ENCODE measurements around the gene UBA52. TPM values are rescaled to one million over a fixed set of nuclear protein-coding genes. Genes with fewer than 3 reads are reported as not detected.
"Not testable (repeated sequence)": the region's sequence is repeated elsewhere in the genome, so short reads cannot be mapped to it uniquely, and the experiment has no call there.

The UBA52 gene
- total RNA-seq, result 100 to 1,000 TPM; 445 to 799 (median 753) TPM

DNA sequence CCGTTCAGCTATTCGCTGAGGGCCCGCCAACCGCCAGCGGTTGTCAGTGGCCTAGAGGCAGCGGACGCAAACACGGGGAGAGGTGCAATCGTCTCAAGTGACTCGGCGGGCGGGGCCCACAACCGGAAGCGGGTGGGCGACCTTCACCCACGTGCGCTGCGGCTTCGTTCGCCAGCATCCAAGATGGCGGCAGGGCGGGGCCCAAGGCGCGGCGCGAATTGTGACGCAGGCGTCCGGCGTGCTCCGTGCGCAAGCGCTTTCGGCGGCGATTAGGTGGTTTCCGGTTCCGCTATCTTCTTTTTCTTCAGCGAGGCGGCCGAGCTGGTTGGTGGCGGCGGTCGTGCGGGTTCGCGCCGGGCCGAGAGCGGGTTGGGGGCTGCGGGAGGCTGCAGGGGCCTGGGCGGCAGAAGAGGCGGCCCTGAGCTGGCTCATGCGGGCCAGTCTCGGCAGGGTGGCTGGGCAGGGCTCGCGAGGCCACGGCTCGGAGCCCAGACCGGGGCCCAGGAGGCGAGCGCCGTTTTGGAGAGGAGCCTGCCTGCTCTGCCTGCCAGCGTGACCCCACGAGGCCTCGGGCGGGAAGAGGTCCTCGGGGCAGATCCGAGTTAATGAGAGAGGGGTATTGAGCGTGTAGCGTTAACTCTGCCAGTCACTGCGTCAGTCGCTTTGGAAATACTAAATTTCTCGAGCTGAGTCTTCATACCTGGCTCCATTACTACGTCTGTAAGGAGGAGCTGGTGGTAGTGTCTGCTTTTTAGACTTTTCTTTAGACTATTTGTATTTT, at the start of gene UBA52:
Gene UBA52 (plus strand): TSS at position 294 of the 781 bp plus-strand sequence. CDS start 1,444 bp downstream, outside the sequence.
- Histone ChIP-seq H3K27ac (peak within 1 kb of the TSS; percentile 92 to 97 (median 96)), H3K9me3 (no peaks in the 10 kb centered on the region), H3K27me3 (no peaks in the 10 kb centered on the region), H3K36me3 (peaks cover 34 to 72% (median 37%) of the 10 kb centered on the region in 3 donors), H3K4me1 (peaks cover 12 to 30% (median 21%) of the 10 kb centered on the region in 3 donors), H3K4me3 (peak within 1 kb of the TSS; percentile 78 to 95 (median 86))
- peak; percentile 86 for DNase-seq
- WGBS, 2 donors, result 0% methylated on average over 33 to 45 of the region's 75 CpGs
- intact Hi-C loops (cut with DNase I), result loop anchor here (10.0 kb wide), 1 partner anchor 97 kb away; no protein-coding TSS in a partner anchor
- TF ChIP-seq, protein P1, sequence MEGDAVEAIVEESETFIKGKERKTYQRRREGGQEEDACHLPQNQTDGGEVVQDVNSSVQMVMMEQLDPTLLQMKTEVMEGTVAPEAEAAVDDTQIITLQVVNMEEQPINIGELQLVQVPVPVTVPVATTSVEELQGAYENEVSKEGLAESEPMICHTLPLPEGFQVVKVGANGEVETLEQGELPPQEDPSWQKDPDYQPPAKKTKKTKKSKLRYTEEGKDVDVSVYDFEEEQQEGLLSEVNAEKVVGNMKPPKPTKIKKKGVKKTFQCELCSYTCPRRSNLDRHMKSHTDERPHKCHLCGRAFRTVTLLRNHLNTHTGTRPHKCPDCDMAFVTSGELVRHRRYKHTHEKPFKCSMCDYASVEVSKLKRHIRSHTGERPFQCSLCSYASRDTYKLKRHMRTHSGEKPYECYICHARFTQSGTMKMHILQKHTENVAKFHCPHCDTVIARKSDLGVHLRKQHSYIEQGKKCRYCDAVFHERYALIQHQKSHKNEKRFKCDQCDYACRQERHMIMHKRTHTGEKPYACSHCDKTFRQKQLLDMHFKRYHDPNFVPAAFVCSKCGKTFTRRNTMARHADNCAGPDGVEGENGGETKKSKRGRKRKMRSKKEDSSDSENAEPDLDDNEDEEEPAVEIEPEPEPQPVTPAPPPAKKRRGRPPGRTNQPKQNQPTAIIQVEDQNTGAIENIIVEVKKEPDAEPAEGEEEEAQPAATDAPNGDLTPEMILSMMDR (IDR thresholded peaks at IDR 0.05), result peak in 2 of 6 experiments; percentile 4 to 24
- peak in 3 of 4 donors; percentile 83 to 91 (median 90) for TF ChIP-seq POLR2A (IDR thresholded peaks at IDR 0.05)

DNA sequence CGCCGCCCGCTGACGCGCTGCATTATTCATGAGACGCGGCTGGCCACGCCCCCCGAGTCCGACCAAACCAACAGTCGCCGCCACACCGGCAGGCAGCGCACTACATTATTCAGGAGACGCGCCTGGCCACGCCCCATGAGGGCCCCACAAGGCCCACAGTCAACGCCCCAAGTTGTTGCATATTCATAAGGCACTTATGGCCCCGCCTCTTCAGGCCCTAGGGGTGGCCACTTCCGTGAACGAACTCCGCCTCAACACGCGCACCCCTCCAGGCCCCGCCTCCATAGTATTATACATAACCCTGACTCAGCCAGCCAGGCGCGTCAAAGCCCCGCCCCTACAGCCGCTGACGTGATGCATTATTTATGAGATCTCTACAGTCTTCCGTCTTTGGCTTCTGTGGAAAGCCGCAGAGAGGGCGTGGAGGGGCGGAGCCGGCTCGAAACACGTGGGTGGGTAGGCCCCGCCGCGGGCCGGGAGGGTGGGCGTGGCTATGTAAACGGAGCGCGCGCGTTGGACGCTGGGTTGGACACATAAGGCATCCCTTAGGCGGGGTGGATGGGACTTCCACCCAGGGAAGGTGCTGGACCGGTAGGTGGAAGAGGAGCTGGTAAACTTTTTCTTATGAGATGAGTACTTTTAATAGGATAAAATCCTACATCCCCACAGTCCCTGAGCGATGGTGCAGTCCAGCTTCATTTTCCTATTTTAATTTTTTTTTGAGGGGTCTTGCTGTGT, 49.4 kb upstream of the UBA52 start:
- no peaks in the 10 kb centered on the region for H3K9me3 ChIP-seq
- peak; percentile 100 for DNase-seq
- intact Hi-C loops (cut with DNase I), result no loop called here
- peak in 2 of 4 donors; percentile 11 to 31 for TF ChIP-seq POLR2A (IDR thresholded peaks at IDR 0.05)
- TF ChIP-seq, protein P1 (IDR thresholded peaks at IDR 0.05), result peak in 3 of 6 experiments; percentile 9 to 16 (median 16)
- H3K27ac ChIP-seq, result peak overlapping the region; percentile 96 to 100 (median 100)
- peak overlapping the region; percentile 79 to 100 (median 88) for H3K4me3 ChIP-seq
- H3K4me1 ChIP-seq, result peaks cover 21 to 45% (median 26%) of the 10 kb centered on the region in 3 donors
- 2 to 3% methylated on average over 18 to 24 of the region's 51 CpGs for WGBS, 2 donors
- H3K27me3 ChIP-seq, result no peaks in the 10 kb centered on the region
- H3K36me3 ChIP-seq, result no peaks in the 10 kb centered on the region

DNA sequence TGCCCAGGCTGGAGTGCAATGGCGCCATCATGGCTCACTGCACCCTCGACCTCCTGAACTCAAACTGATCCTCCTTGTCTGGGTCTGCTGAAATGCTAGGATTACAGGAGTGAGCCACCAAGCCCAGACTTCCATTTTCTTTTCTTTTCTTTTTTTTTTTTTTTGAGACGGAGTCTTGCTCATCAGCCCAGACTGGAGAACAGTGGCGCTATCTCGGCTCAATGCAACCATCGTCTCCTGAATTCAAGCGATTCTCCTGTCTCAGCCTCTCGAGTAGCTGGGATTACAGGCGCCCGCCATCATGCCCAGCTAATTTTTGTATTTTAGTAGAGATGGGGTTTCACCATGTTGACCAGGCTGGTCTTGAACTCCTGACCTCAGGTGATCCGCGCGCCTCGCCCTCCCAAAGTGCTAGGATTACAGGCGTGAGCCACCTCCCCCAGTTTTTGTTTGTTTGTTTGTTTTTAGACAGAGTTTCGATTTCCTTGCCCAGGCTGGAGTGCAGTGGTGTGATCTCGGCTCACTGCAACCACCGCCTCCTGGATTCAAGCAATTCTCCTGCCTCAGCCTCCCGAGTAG, 48.7 kb upstream of the UBA52 start:
- 56 to 65% methylated on average over 14 to 19 of the region's 19 CpGs for WGBS, 2 donors
- H3K9me3 ChIP-seq; H3K36me3 ChIP-seq; intact Hi-C loops (cut with DNase I); H3K27me3 ChIP-seq; DNase-seq: not testable (repeated sequence)
- H3K4me1 ChIP-seq, result peaks cover 21 to 39% (median 26%) of the 10 kb centered on the region in 3 donors
- peak overlapping the region; percentile 31 to 75 (median 60) for H3K27ac ChIP-seq
- peak overlapping the region in 3 of 4 donors; percentile 12 to 47 (median 26) for H3K4me3 ChIP-seq

DNA sequence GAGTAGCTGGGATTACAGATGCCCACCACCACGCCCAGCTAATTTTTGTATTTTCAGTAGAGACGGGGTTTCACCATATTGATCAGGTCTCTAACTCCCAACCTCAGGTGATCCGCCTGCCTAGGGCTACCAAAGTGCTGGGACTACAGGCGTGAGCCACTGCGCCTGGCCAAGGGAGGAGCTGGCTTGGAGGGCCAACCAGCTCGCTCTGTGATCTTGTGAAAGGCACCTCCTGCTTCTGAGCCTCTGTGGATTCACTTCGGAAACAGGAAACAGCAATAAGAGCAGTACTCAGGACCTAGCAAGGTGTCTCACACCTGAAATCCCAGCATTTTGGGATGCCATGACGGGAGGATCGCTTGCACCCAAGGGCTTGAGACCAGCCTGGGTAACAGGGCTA, 47.8 kb upstream of the UBA52 start:
- H3K36me3 ChIP-seq, result no peaks in the 10 kb centered on the region
- H3K27me3 ChIP-seq, result no peaks in the 10 kb centered on the region
- peaks cover 18 to 30% (median 20%) of the 10 kb centered on the region in 3 donors for H3K4me1 ChIP-seq
- intact Hi-C loops (cut with DNase I), result no loop called here
- no peaks in the 10 kb centered on the region for H3K9me3 ChIP-seq
- no peak overlapping the region for H3K4me3 ChIP-seq
- TF ChIP-seq, protein P1 (IDR thresholded peaks at IDR 0.05), result no peak
- TF ChIP-seq POLR2A (IDR thresholded peaks at IDR 0.05), result no peak
- no peak overlapping the region for H3K27ac ChIP-seq
- no peak for DNase-seq
- WGBS, 2 donors, result 91% methylated on average over 8 of the region's 9 CpGs; no CpG with 5 or more reads in 1 of the 2 donors

DNA sequence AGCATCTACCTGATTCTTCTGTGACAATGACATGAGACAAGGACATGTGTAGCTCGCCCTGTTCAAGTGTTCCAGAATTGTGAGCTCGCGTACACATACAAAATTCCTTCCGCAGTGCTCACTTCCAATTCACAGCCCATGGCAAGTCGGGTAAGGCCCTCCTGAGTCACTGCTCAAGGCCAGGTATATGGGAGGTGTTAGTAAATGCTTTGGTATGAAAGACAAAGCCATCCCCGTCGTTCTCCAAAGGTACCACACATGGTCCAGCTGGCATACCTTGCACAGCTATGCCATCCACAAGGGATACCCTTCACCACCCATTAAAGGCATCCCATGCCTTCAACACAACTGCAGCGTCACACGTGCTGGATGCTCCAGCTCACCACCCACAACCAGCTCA, 45.3 kb upstream of the UBA52 start:
- Histone ChIP-seq H3K4me3 (no peak overlapping the region), H3K4me1 (peaks cover 4 to 7% (median 4%) of the 10 kb centered on the region in 3 donors), H3K9me3 (no peaks in the 10 kb centered on the region), H3K27ac (no peak overlapping the region), H3K27me3 (no peaks in the 10 kb centered on the region), H3K36me3 (peaks cover 0 to 5% (median 2%) of the 10 kb centered on the region in 3 donors)
- TF ChIP-seq, protein P1 (IDR thresholded peaks at IDR 0.05), result no peak
- no peak for TF ChIP-seq POLR2A (IDR thresholded peaks at IDR 0.05)
- DNase-seq, result no peak
- WGBS, 2 donors, result 57 to 67% methylated on average over 7 to 9 of the region's 9 CpGs
- intact Hi-C loops (cut with DNase I), result no loop called here
